Choroid plexus epithelial cell (primary cell): ENCODE measurements around the gene TAF15.

Source experiments
- DNase-seq: peaks from one replicate; pipeline ENCODE4 v3.0.0-alpha.2; 2010; ENCODE audit warnings: low read depth
- H3K4me3 ChIP-seq: 2 replicates; pipeline ENCODE4 v1.5.1; 2011; ENCODE audit warnings: low read depth, mild to moderate bottlenecking, control low read depth, low read length, moderate library complexity
- TF ChIP-seq, protein P1 (sequence below): conservative IDR thresholded peaks from 2 replicates; pipeline ENCODE4 v1.5.1; 2011; ENCODE audit warnings: low read depth, mild to moderate bottlenecking, control low read depth, inconsistent platforms, low read length, moderate library complexity

The TAF15 gene

DNA sequence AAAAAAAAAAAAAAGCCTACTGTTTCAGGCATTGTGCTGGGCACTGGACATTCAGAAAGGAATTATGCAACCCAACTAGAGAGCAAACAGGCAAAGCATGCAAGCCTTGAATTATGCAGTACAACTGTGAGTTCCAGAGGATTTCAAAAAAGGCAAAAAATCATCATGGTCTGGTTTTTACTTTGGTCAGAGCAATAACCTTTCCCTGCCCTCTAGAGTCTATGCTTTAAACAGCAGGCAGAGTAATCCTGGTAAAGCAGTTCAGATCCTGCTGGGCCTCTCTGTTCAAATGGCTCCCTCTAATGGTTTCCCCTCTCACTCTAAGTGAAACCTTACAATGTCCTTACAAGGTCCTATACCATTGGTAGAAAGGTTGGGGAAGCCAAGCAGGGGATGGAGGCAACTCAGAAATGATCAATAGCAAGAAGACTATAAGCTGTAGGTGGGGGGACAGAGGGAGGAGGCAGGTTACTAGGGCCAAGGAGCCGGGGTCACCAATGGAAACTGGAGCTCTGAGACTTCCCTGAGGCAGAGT, 4.6 kb upstream of the TAF15 start:
- TF ChIP-seq, protein P1, sequence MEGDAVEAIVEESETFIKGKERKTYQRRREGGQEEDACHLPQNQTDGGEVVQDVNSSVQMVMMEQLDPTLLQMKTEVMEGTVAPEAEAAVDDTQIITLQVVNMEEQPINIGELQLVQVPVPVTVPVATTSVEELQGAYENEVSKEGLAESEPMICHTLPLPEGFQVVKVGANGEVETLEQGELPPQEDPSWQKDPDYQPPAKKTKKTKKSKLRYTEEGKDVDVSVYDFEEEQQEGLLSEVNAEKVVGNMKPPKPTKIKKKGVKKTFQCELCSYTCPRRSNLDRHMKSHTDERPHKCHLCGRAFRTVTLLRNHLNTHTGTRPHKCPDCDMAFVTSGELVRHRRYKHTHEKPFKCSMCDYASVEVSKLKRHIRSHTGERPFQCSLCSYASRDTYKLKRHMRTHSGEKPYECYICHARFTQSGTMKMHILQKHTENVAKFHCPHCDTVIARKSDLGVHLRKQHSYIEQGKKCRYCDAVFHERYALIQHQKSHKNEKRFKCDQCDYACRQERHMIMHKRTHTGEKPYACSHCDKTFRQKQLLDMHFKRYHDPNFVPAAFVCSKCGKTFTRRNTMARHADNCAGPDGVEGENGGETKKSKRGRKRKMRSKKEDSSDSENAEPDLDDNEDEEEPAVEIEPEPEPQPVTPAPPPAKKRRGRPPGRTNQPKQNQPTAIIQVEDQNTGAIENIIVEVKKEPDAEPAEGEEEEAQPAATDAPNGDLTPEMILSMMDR = peak; percentile 99
- H3K4me3 ChIP-seq = no peak overlapping the region
- DNase-seq = peak; percentile 98

DNA sequence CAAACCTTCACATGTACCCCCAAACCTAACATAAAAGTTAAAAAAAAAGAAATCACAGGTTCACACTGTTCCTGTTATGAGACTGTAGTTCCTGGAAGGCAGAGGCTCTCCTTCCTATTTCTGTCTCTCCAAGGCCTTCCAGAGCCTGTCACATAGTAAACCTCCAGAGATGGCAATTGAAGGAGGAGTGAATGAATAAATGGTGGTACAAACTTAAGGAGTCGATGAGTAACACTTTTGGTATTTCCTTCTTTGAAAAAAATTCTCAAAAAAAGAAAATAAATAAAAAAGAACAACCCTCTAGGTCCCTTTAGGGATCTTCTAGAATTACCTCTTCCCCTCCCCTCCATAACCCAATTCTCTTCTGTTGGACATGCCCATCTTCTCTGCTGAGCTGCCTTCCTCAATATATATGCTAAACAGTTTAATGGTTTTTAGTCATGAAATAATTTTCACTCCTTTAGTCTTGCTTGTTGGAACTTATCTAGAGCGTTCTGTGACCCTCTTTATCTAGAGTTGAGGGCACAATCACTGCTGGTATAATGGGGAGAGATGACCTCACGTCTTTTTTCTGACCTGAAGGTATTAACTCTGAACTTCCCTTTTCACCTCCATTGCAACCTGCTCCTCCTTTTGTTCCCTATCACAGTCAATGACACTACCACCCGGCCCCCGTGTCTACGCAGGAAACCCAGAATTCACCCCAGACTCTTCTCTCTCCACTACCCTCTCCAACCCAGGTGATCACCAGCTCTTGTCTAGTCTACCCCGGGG, 1.7 kb upstream of the TAF15 start:
- TF ChIP-seq, protein P1 = no peak
- peak; percentile 65 for DNase-seq
- no peak overlapping the region for H3K4me3 ChIP-seq

DNA sequence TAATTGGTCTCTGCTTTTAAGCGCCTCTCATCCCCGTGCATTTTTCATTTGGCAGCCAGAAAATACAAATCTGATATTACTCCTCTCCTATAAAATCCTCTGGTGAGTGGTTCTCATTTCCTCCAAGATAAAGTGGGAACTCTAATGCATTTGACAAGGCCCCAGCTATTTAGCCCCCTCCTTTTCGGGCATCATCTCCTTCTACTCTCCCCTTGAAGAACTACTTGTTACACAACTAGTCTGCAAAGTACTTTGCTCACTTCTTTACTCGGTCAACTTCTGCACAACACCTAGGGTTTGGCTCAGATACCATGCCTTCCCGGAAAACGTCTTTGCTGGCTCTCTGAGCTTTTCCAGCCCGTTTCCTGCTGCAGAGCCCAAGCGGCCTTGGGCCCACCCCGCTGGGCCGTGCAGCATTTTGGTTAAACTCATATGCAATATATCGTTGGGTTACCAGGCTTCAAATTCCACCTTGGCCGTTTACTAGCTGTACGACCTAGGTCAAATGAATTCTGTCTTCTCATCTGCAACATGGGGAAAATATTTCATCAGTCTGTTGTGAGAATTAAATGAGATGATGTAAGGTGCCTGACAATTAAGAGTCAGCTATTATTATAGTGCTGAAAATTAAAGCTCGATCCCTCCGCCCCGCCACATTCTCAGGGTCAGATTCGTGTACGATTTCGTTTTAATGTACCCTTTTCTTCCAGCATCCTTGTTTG, 883 bp upstream of the TAF15 start:
- TF ChIP-seq, protein P1 = no peak
- DNase-seq = peak; percentile 44
- H3K4me3 ChIP-seq = peak overlapping the region; percentile 99

DNA sequence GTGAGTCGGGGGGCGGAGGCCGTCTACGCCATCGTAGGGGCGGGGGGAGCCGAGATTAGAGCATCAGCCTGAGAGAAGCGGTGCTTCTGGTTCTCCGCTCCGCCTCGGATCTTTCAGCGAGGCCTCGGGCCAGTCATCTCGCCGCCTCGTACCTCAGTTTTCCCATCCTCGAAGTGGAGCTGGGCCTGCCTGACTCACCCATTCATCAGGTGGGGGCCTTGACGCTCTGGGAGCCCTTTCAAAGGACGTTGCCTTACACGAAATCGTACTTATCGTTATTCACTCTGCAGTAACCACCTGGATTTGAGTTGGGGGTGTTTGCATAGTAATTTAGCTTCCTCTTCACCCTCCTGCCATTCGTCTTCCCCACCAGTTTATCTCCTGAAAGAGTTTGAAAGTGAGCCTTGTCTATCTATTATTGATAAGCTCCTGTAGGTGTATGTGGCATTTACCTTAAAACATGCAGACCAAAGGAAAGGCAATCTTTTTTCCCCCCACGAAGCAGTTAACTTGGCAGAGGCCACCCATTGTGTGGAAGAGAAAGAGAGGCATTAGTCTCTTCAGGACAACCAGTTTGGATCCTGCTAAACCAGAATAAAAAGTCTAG, 674 bp downstream of the TAF15 start:
- TF ChIP-seq, protein P1 = no peak
- H3K4me3 ChIP-seq = peak overlapping the region; percentile 99
- no peak for DNase-seq

DNA sequence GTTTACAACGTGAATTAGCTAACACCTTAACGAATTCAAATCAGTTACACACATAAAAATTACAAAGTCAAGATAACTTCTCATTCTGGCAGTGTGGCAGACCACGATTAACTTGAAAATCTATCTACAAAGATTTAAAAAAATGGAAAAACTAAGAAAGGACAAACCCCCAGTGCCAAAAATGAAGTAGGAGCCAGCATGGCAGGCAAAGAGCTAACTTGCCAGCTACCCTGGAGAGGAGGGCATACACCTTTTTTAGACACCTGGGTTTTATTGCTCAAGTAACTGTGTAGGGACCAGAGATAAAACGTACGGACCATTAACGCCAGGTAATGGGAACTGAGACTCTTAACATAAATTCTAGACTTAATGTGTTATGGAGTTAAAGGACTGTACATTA, 2.5 kb downstream of the TAF15 start:
- TF ChIP-seq, protein P1 = no peak
- H3K4me3 ChIP-seq = no peak overlapping the region
- no peak for DNase-seq

DNA sequence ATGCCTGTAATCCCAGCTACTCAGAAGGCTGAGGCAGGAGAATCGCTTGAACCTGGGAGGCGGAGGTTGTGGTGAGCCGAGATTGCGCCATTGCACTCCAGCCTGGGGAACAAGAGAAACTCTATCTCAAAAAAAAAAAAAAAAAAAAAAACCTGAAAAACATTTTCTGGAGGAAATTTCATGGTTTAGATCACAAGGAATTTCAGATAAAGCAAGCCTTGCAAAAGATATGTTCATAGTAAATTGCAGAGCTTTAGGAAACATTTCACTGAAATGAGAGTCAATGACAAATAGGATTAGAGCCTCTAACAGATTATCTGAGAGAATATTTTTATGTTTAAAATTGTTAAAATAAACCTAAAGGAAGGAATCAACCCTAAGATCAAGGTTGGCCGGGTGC, 3.2 kb downstream of the TAF15 start:
- H3K4me3 ChIP-seq = no peak overlapping the region
- TF ChIP-seq, protein P1 = no peak
- DNase-seq = no peak
